Fibroblast of villous mesenchyme (primary cell): ENCODE measurements around the gene HIVEP3. TPM values are rescaled to one million over a fixed set of nuclear protein-coding genes. Genes with fewer than 3 reads are reported as not detected.

Experiments used
- DNase-seq: peaks from one replicate; pipeline ENCODE4 v3.0.0-alpha.2; 2010; ENCODE audit warnings: low read depth
- H3K4me3 ChIP-seq: 2 replicates; pipeline ENCODE4 v1.5.1; 2011; ENCODE audit warnings: low read depth, mild to moderate bottlenecking, low read length
- CTCF ChIP-seq: IDR thresholded peaks from 2 replicates; pipeline ENCODE4 v1.5.1; 2012; ENCODE audit warnings: low read depth, mild to moderate bottlenecking, low read length; ENCODE audit not compliant: insufficient read depth
- total RNA-seq: library from RNA; depleted of rRNA; stranded (reverse); fragments of >200 nt; gene quantifications from 2 replicates; pipeline ENCODE4 v1.2.3, GENCODE V29; 2012

Gene HIVEP3
- total RNA-seq, 1 donor: 0.86 TPM

GRCh38 chr1:41646186-41646585 lies 272.5 kb downstream of the HIVEP3 start:
- TF ChIP-seq CTCF: no peak
- DNase-seq: no peak
- no peak overlapping the region for H3K4me3 ChIP-seq

GRCh38 chr1:41645062-41645461 lies 273.7 kb downstream of the HIVEP3 start:
- no peak for TF ChIP-seq CTCF
- H3K4me3 ChIP-seq: no peak overlapping the region
- no peak for DNase-seq

GRCh38 chr1:41642922-41643821 lies 275.6 kb downstream of the HIVEP3 start:
- DNase-seq: no peak
- H3K4me3 ChIP-seq: no peak overlapping the region
- no peak for TF ChIP-seq CTCF

GRCh38 chr1:41641941-41642527 lies 276.7 kb downstream of the HIVEP3 start:
- no peak for DNase-seq
- no peak overlapping the region for H3K4me3 ChIP-seq
- TF ChIP-seq CTCF: no peak

- TF ChIP-seq CTCF: no peak
- DNase-seq: no peak
- no peak overlapping the region for H3K4me3 ChIP-seq
These were observed 277.3 kb downstream of the HIVEP3 start for GRCh38 chr1:41641475-41641814.

- no peak for TF ChIP-seq CTCF
- H3K4me3 ChIP-seq: no peak overlapping the region
- DNase-seq: no peak
These were observed 277.8 kb downstream of the HIVEP3 start for GRCh38 chr1:41640756-41641474.
